Ovary (tissue), 9 donors: ENCODE results near the gene STYX. TPM values are rescaled to one million over a fixed set of nuclear protein-coding genes. Genes with fewer than 3 reads are reported as not detected.
"Not testable (repeated sequence)": the region's sequence is repeated elsewhere in the genome, so short reads cannot be mapped to it uniquely, and the experiment has no call there.

Experiments
- DNase-seq, 5 donors: peaks; one replicate each; pipeline ENCODE4 v3.0.0-alpha.2; 2019 to 2020
- H3K27ac ChIP-seq, 2 donors: fragments of 200-600 bp; one replicate each; pipeline versions ENCODE4 v1.5.1 to v1.8.0; 2019 to 2022
- H3K27me3 ChIP-seq: fragments of 200-600 bp; one replicate; pipeline ENCODE4 v1.8.0; 2022
- H3K36me3 ChIP-seq: fragments of 200-600 bp; sonication (generic); one replicate; pipeline ENCODE4 v1.5.1; 2019
- H3K4me1 ChIP-seq: one replicate; pipeline ENCODE4 v1.8.1; 2013; ENCODE audit warnings: mild to moderate bottlenecking, moderate library complexity; ENCODE audit not compliant: insufficient read depth
- H3K4me3 ChIP-seq: fragments of 200-600 bp; sonication (generic); one replicate; pipeline ENCODE4 v1.5.1; 2017
- H3K9me3 ChIP-seq, 2 donors: fragments of 200-600 bp in 1 of 2; sonication (generic) in 1 of 2; one replicate each; pipeline versions ENCODE4 v1.5.1 to v1.8.1; 2013 to 2019; ENCODE audit warnings: mild to moderate bottlenecking in 1 of 2, moderate library complexity in 1 of 2
- EP300 ChIP-seq: sonication (generic); formaldehyde crosslinking; IDR thresholded peaks from one replicate; pipeline ENCODE4 v1.6.1; 2017; ENCODE audit warnings: antibody characterized with exemption
- POLR2A ChIP-seq: fragments of 450-650 bp; IDR thresholded peaks from one replicate; pipeline ENCODE4 v1.6.1; 2017; ENCODE audit warnings: antibody characterized with exemption, mild to moderate bottlenecking, moderate library complexity
- WGBS, 3 donors: extraction: QIAGEN DNeasy Blood & Tissue Kit in 1 of 3; methylation state at CpG; one replicate each; pipeline versions ENCODE4 v1.1.5 to v1.1.7; 2013 to 2017; 5-methylcytosine and 5-hydroxymethylcytosine counted together
- intact Hi-C, 4 donors: fragments of 100-400 bp; cut with DNase I; formaldehyde crosslinking; loops; one replicate each; pipeline versions ENCODE4 v1.11.0 to v1.15.1; 2022 to 2023
- polyA plus RNA-seq, 2 donors: library from polyadenylated mRNA; stranded (reverse); fragments of 200-250 nt in 1 of 2; fragments of 350-450 nt in 1 of 2; fragmentation: Illumina TruSeq in 1 of 2; extraction: RNeasy Lipid Tissue Mini Kit (QIAGEN cat#74804) in 1 of 2; gene quantifications; one replicate each; pipeline ENCODE4 v1.2.3, GENCODE V29; 2013 to 2014
- total RNA-seq, 7 donors: library from RNA; depleted of rRNA in 2 of 7; stranded (reverse); fragments of >200 nt in 2 of 7; fragmentation: NEBNext Ultra II Directional in 3 of 7; extraction: Animal tissue kit (Norgen Biotek cat#: 25700) in 3 of 7; gene quantifications; one replicate each; pipeline versions ENCODE4 v1.1.0 to v1.2.4, GENCODE V29; 2016 to 2023
- TF ChIP-seq, protein P1 (sequence below), 3 donors: fragments of 450-650 bp in 2 of 3; fragments of 200-600 bp in 1 of 3; IDR thresholded peaks; one replicate each; pipeline versions ENCODE4 v1.5.1 to v1.8.0; 2016 to 2022; ENCODE audit warnings: antibody characterized with exemption in 3 of 3, mild to moderate bottlenecking in 1 of 3
- donor health status: DM: no; HTN: no; CAD: no; lungs with moderate emphysema.
- donor health status: DM: no; HTN: no; CAD: no.
- donor health status: Bipolar disorder and iron deficiency.
- donor health status: DM: yes; HTN: yes; CAD: no.
- donor health status: DM: no; HTN: no; CAD: no.
- donor health status: DM: yes; HTN: yes; CAD: no.

Gene STYX
- total and polyA plus RNA-seq, 9 donors = 8.1 to 16.4 (median 11.3) TPM

DNA sequence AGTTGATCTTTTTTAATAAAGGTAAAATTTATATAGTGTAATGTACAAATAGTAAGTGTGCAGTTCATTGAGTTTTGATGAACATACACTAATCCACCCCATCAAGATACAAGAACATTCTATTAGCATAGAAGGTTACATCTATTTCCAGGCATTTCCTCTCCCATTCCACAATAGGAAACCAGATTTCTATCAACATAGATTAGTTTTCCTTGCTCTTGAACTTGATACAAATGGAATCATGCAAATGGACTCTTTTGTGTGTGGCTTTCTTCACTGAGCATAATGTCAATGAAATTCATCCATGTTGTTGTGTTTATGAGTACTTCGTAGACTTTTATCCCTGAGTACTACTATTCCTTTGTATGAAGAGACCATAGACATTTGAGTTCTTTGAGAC lies 10.8 kb downstream of the STYX start:
- DNase-seq = no peak
- no peaks in the 10 kb centered on the region for H3K27me3 ChIP-seq
- no peak overlapping the region for H3K27ac ChIP-seq
- no peaks in the 10 kb centered on the region for H3K9me3 ChIP-seq
- H3K4me1 ChIP-seq = peaks cover 2% of the 10 kb centered on the region
- H3K4me3 ChIP-seq = no peak overlapping the region
- no peak for TF ChIP-seq EP300
- TF ChIP-seq, protein P1, sequence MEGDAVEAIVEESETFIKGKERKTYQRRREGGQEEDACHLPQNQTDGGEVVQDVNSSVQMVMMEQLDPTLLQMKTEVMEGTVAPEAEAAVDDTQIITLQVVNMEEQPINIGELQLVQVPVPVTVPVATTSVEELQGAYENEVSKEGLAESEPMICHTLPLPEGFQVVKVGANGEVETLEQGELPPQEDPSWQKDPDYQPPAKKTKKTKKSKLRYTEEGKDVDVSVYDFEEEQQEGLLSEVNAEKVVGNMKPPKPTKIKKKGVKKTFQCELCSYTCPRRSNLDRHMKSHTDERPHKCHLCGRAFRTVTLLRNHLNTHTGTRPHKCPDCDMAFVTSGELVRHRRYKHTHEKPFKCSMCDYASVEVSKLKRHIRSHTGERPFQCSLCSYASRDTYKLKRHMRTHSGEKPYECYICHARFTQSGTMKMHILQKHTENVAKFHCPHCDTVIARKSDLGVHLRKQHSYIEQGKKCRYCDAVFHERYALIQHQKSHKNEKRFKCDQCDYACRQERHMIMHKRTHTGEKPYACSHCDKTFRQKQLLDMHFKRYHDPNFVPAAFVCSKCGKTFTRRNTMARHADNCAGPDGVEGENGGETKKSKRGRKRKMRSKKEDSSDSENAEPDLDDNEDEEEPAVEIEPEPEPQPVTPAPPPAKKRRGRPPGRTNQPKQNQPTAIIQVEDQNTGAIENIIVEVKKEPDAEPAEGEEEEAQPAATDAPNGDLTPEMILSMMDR (IDR thresholded peaks at IDR 0.05) = no peak
- no peak for TF ChIP-seq POLR2A
- WGBS, 3 donors = 96 to 98% (median 97%) methylated on average over 1 of the region's 1 CpG
- intact Hi-C loops = no loop called here
- no peaks in the 10 kb centered on the region for H3K36me3 ChIP-seq

DNA sequence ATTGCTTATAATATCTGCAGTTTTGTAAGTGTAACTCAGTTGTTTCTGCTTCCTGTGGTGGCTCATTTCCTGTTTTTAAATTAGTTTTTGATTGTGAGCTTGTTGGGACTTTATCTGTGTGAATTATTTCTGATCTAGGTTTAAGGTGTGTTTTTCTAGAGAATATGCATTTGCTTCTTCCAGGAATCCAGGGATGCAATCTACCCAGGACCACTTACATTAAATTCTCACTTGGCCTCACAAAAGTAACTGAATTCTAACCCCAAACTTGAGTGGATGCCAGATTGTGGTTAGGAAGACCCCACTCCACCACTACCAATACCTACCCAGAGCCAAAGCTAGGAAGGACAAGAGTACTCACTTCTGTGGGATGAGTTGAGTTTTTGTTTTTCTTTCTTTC lies 11.9 kb downstream of the STYX start:
- DNase-seq = no peak
- intact Hi-C loops = no loop called here
- Histone ChIP-seq H3K36me3 (no peaks in the 10 kb centered on the region), H3K4me1 (no peaks in the 10 kb centered on the region), H3K27ac (no peak overlapping the region), H3K9me3 (no peaks in the 10 kb centered on the region), H3K4me3 (no peak overlapping the region), H3K27me3 (no peaks in the 10 kb centered on the region)
- no peak for TF ChIP-seq POLR2A

DNA sequence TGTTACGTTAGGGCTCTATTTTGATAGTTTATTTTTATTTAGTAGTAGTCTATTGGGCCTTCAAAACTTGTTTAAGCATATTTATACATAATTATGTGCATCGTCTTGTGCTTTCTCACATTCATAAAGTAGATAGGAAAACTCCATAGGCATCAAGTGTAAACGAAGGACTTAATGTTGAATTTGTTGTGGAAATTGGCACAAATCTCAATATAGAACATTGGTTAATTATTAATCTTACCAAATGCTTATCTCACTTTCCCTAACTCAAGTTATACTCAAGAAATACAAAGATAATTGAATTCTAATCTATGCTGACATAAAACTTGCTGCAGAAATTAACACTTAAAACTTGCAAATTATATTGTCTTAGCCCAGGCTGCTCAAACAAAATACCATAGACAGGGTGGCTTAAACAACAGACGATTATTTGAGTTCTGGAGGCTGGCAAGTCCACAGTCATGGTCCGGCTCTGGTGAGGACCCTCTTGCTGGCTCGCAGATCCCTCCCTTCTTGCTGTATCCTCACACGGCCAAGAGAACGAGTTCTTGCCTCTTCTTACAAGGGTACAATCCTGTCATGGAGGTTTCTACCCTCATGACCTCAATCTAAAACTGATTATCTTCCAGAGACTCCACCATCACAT lies 18.8 kb downstream of the STYX start:
- intact Hi-C loops = no loop called here
- TF ChIP-seq EP300 (no peak), POLR2A (no peak)
- TF ChIP-seq, protein P1 (IDR thresholded peaks at IDR 0.05) = no peak
- 90 to 93% (median 91%) methylated on average over 8 of the region's 8 CpGs for WGBS, 3 donors

DNA sequence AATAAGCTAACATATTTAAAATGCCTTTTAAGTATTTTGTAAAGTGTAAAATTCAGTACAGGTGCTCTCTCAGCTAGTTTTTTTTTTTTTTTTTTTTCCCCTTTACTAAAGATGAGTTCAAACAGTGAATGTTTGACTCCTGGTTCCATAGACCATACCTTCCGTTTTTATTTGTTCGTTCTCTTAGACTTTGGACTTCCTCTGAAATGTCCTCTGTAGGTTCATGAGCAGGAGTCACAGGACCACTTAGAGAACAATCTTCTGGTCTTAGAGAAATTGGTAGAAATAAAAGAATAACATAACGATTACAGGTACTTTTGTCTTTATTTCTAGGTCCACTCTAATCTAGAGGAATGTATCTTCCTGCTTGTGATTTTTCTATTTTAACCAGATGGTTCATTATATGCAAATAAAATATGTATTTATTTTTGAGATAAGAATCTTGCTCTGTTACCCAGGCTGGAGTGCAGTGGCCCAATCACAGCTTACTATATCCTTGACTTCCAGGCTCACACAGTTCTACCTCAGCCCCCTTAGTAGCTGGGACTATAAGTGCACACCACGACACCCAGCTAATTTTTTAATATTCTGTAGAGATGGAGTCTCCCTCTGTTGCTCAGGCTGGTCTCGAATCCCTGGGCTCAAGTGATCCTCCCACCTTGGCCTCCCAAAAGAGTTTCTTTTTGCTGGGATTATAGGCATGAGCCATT lies 25.8 kb downstream of the STYX start:
- intact Hi-C loops = no loop called here
- no peak for DNase-seq
- no peaks in the 10 kb centered on the region for H3K36me3 ChIP-seq
- WGBS, 3 donors = 83 to 90% (median 87%) methylated on average over 5 of the region's 5 CpGs
- H3K4me3 ChIP-seq = no peak overlapping the region
- no peaks in the 10 kb centered on the region for H3K4me1 ChIP-seq
- TF ChIP-seq EP300 = no peak
- TF ChIP-seq, protein P1 (IDR thresholded peaks at IDR 0.05) = no peak
- TF ChIP-seq POLR2A = no peak
- no peak overlapping the region for H3K27ac ChIP-seq
- no peaks in the 10 kb centered on the region for H3K27me3 ChIP-seq
- no peaks in the 10 kb centered on the region for H3K9me3 ChIP-seq

More for the DNA sequence above, 18.8 kb downstream of the STYX start:
- H3K27ac ChIP-seq = no peak overlapping the region
- DNase-seq = no peak
- no peaks in the 10 kb centered on the region for H3K36me3 ChIP-seq
- H3K27me3 ChIP-seq = no peaks in the 10 kb centered on the region
- no peaks in the 10 kb centered on the region for H3K4me1 ChIP-seq
- no peaks in the 10 kb centered on the region for H3K9me3 ChIP-seq
- H3K4me3 ChIP-seq = no peak overlapping the region

DNA sequence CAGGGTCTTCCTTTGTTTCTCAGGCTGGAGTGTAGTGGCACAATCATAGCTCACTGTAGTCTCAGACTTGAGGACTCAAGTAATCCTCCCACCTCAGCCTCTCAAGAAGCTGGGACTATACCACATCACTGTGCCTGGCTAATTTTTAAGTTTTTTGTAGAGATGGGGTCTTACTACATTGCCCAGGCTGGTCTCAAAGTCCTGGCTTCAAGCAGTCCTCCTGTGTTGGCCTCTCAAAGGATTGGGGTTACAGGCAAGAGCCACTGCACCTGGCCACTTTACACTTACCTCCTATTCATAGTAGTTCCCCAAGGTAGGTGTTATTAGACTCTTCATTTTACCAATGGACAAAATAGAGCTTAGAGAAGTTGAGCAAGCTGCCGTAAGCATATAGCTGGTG lies 29.2 kb downstream of the STYX start:
- no peaks in the 10 kb centered on the region for H3K4me1 ChIP-seq
- 96 to 100% (median 99%) methylated on average over 1 of the region's 1 CpG for WGBS, 3 donors
- no peak overlapping the region for H3K27ac ChIP-seq
- TF ChIP-seq POLR2A (no peak), EP300 (no peak)
- TF ChIP-seq, protein P1 (IDR thresholded peaks at IDR 0.05) = no peak
- no peaks in the 10 kb centered on the region for H3K36me3 ChIP-seq
- no peak for DNase-seq
- H3K9me3 ChIP-seq = no peaks in the 10 kb centered on the region
- no peaks in the 10 kb centered on the region for H3K27me3 ChIP-seq
- intact Hi-C loops = no loop called here
- H3K4me3 ChIP-seq = no peak overlapping the region

DNA sequence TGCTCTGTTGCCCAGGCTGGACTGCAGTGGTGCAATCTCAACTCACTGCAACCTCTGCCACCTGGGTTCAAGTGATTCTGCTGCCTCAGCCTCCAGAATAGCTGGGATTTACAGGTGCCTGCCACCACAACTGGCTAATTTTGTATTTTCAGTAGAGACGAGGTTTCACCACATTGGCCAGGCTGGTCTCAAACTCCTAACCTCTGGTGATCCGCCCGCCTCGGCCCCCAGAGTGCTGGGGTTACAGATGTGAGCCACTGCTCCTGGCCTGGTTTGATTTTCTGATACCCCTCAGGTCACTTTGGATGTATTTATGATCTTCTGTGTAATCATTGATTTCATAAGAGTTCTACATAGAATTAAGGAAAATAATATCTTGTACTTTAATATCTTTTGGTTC lies 33.0 kb downstream of the STYX start:
- H3K4me1 ChIP-seq, intact Hi-C loops, H3K36me3 ChIP-seq, H3K27ac ChIP-seq, DNase-seq, H3K4me3 ChIP-seq, H3K27me3 ChIP-seq, H3K9me3 ChIP-seq: not testable (repeated sequence)
- WGBS, 3 donors = 92 to 97% (median 93%) methylated on average over 4 of the region's 4 CpGs
